ENCODE measurements around the gene NDUFS8. TPM values are rescaled to one million over a fixed set of nuclear protein-coding genes. Genes with fewer than 3 reads are reported as not detected.

Gene NDUFS8
- total RNA-seq, 1 donor from 2014 or later = 93.7 TPM

GRCh38 chr11:68007498-68008380 is 22.7 kb upstream of the NDUFS8 start:
- H3K9me3 Mint-ChIP-seq = no peaks in the 10 kb centered on the region
- H3K4me1 Mint-ChIP-seq = peaks cover 66% of the 10 kb centered on the region
- DNase-seq = no peak
- peaks cover 3% of the 10 kb centered on the region for H3K36me3 Mint-ChIP-seq (ENCODE audit: low read depth)
- TF ChIP-seq, protein P1, sequence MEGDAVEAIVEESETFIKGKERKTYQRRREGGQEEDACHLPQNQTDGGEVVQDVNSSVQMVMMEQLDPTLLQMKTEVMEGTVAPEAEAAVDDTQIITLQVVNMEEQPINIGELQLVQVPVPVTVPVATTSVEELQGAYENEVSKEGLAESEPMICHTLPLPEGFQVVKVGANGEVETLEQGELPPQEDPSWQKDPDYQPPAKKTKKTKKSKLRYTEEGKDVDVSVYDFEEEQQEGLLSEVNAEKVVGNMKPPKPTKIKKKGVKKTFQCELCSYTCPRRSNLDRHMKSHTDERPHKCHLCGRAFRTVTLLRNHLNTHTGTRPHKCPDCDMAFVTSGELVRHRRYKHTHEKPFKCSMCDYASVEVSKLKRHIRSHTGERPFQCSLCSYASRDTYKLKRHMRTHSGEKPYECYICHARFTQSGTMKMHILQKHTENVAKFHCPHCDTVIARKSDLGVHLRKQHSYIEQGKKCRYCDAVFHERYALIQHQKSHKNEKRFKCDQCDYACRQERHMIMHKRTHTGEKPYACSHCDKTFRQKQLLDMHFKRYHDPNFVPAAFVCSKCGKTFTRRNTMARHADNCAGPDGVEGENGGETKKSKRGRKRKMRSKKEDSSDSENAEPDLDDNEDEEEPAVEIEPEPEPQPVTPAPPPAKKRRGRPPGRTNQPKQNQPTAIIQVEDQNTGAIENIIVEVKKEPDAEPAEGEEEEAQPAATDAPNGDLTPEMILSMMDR (IDR thresholded peaks at IDR 0.05) = no peak
- intact Hi-C loops (cut with micrococcal nuclease) = loop anchor here (2.0 to 10.0 kb wide), 3 partner anchors 13 to 1287 kb away; partner anchors contain the start of gene MYEOV
- ChIA-PET CTCF (interaction anchor here (1.2 to 4.2 kb wide), 4 partner anchors 17 to 204 kb away, joined by 3 to 23 read pairs (median 12); no protein-coding TSS in a partner anchor), POLR2A (interaction anchor here (0.9 to 2.3 kb wide), 4 partner anchors 8 to 264 kb away, joined by 3 to 9 read pairs (median 4); partner anchors contain the start of gene C11orf24)
- H3K4me3 Mint-ChIP-seq = no peak overlapping the region
- no peaks in the 10 kb centered on the region for H3K27me3 Mint-ChIP-seq
- H3K27ac Mint-ChIP-seq = no peak overlapping the region
- ATAC-seq (ENCODE audit: low read depth) = no peak

DNA sequence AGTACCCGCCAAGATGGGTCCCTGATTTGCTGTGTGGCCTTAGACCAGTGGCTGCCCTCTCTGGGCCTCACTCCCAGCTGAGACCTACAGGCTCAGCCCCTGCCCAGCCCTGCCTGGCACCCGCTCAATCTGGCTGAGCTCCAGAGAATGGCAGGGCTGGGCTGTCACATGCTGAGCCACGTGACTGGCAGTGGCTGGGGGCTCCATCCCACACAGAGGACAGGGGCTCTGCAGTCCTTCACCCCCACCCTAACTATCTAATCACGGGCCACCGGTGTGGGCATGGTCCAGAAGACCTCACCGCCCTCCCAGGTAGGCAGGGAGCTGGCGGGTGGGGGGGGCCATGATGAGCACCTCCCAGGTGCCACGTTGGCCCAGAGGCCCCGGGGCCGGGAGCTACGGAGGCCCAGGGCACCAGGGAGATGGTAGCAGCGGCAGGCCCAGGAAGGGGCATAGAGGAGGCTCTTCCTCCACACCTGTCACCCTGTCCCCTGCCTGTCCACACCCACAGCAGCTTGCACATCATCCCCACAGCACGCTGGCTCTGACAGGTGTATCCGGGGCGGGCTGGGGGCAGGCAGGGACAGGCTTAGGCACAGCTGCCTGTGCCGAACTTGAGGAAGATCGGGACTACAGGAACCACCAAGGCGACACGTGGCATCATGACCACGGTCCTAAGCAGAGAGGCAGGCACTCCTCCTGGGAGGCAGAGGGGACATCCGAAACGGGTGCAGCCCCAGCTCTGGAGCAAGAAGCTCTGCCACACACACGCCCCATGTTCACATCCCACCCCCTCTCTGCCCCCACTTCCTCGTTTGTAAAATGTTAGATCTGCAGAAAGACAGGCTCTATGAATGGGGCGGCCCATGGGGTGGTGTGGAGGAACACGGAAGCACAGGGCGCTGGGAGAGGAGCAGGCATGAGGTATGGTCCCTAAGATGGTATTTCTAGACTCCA is 21.8 kb upstream of the NDUFS8 start:
- DNase-seq (no peak), ATAC-seq (ENCODE audit: low read depth) (peak; percentile 15)
- Mint-ChIP-seq H3K27ac (peak overlapping the region; percentile 79), H3K27me3 (no peaks in the 10 kb centered on the region), H3K4me3 (peak overlapping the region; percentile 78), H3K9me3 (no peaks in the 10 kb centered on the region), H3K36me3 (ENCODE audit: low read depth) (no peaks in the 10 kb centered on the region), H3K4me1 (peaks cover 63% of the 10 kb centered on the region)
- intact Hi-C loops (cut with micrococcal nuclease) = loop anchor here (1.0 to 10.0 kb wide), 5 partner anchors 14 to 1286 kb away; partner anchors contain the start of gene MYEOV
- TF ChIP-seq, protein P1 (IDR thresholded peaks at IDR 0.05) = no peak
- ChIA-PET POLR2A (interaction anchor here (0.6 to 2.3 kb wide), 9 partner anchors 9 to 265 kb away, joined by 3 to 9 read pairs (median 3); partner anchors contain the start of genes C11orf24 and TCIRG1), CTCF (interaction anchor here (0.9 to 4.2 kb wide), 7 partner anchors 16 to 249 kb away, joined by 3 to 23 read pairs (median 5); partner anchors contain the start of gene TCIRG1)

DNA sequence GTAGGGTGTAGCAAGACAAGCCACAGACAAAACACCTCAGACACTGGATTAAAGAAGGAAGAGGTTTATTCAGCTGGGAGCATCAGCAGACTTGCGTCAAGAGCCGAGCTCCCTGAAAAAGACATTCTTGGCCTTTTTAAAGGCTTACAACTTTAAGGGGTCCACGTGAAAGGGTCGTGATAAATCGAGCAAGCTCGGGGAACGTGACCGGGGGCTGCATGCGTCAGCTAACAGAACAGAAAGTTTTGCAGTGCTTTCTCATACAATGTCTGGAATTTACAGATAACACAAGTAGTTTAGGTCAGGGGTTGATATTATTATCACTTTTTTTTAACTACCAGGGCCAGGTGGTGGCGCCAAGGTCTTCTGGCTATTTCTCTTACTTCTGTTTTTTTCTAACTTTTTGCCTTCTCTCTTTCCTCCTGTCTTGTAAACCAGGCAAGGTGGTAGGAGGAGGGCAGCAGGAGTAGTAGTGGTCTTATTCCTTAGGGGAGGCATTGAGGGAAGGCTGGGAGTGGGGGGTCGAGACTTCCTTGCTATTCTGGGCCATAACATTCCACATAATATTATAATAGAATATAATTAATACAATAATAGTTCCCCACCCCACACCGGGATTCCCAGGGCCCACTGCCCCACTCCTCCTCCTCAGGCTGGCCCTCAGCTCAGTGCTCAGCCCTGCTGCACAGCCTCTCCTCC is 20.9 kb upstream of the NDUFS8 start:
- no peaks in the 10 kb centered on the region for H3K27me3 Mint-ChIP-seq
- H3K27ac Mint-ChIP-seq = peak overlapping the region; percentile 79
- DNase-seq (no peak), ATAC-seq (ENCODE audit: low read depth) (peak; percentile 38)
- no peaks in the 10 kb centered on the region for H3K9me3 Mint-ChIP-seq
- TF ChIP-seq, protein P1 (IDR thresholded peaks at IDR 0.05) = no peak
- peak overlapping the region; percentile 78 for H3K4me3 Mint-ChIP-seq
- intact Hi-C loops (cut with micrococcal nuclease) = loop anchor here (1.0 to 10.0 kb wide), 5 partner anchors 15 to 1285 kb away; partner anchors contain the start of gene MYEOV
- peaks cover 58% of the 10 kb centered on the region for H3K4me1 Mint-ChIP-seq
- POLR2A ChIA-PET = interaction anchor here (0.7 to 2.3 kb wide), 9 partner anchors 7 to 264 kb away, joined by 3 to 9 read pairs (median 3); partner anchors contain the start of gene C11orf24
- CTCF ChIA-PET = interaction anchor here (0.9 to 4.2 kb wide), 9 partner anchors 11 to 248 kb away, joined by 3 to 23 read pairs (median 5); partner anchors contain the start of gene TCIRG1
- H3K36me3 Mint-ChIP-seq (ENCODE audit: low read depth) = no peaks in the 10 kb centered on the region

DNA sequence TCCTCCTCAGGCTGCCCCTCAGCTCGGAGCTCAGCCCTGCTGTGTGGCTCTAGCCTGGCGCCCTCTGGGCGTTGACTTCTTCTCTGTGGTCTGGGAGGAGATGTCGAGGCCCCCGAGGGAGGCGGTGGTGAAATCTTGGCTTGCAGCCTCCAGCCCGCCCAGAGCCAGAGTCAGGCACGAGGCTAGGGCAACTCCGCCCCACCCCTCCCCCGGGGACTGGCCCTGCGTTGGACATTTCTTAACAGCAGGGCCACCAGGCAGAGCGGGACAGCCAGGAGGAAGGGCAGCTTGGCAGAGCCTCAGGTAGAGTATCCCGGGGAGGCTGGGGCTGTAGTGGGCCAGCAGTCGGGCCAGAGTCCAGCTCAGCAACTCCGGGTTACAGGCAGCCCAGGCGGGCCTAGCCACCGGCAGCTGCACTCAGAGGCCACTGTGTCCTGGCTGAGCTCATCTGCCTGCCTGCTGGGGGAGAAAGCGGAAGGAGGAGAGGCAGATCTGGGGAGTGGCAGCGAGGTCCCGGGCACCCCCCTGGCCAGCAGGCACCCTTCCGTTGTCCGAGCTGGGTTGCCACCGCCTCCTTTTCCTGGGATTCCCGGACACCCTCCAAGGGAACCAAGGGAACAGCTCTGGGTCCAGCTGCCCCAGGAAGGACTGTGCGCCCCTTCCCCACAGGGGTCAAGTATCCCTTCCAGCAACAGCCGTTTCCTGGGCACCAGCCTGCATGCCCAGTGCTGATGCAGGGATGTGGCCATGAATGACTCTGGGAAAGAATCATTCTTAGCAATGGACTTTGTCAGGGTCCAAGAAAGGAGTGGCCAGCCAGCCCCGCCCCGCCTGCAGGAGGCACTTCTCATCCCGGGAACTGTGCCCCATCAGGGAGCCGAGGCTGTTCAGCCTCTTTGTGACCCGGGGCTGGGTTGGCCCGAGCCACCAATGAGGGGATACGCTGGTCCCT is 20.1 kb upstream of the NDUFS8 start, which contains the start of gene ALDH3B1:
Gene ALDH3B1, plus strand, starts transcription at position 238 of the 952 bp plus-strand sequence. CDS start 4,971 bp downstream, outside the sequence.
- TF ChIP-seq, protein P1 (IDR thresholded peaks at IDR 0.05) = no peak
- H3K36me3 Mint-ChIP-seq (ENCODE audit: low read depth) = no peaks in the 10 kb centered on the region
- peak; percentile 83 for ATAC-seq (ENCODE audit: low read depth)
- peak; percentile 54 for DNase-seq
- H3K4me1 Mint-ChIP-seq = peaks cover 51% of the 10 kb centered on the region
- H3K27me3 Mint-ChIP-seq = no peaks in the 10 kb centered on the region
- H3K9me3 Mint-ChIP-seq = no peaks in the 10 kb centered on the region
- intact Hi-C loops (cut with micrococcal nuclease) = no loop called here
- peak within 1 kb of the TSS; percentile 79 for H3K27ac Mint-ChIP-seq
- CTCF ChIA-PET = interaction anchor here (1.6 to 4.2 kb wide), 6 partner anchors 10 to 202 kb away, joined by 4 to 23 read pairs (median 6); partner anchors contain the start of gene TCIRG1
- POLR2A ChIA-PET = interaction anchor here (1.0 to 2.3 kb wide), 7 partner anchors 8 to 262 kb away, joined by 3 to 9 read pairs (median 4); partner anchors contain the start of gene C11orf24
- peak within 1 kb of the TSS; percentile 78 for H3K4me3 Mint-ChIP-seq

All from activated B cell treated with CpG ODN at 0.5 μM for 24 hours (primary cell).